ENCODE measurements around the gene NDOR1.

The NDOR1 gene

GRCh38 chr9:137199411-137200121 lies 5.9 kb upstream of the NDOR1 start:
- DNase-seq, result no peak

GRCh38 chr9:137200311-137201204 lies 4.9 kb upstream of the NDOR1 start, which contains the start of gene TPRN:
Gene TPRN, minus strand, starts transcription at chr9:137200741. Its CDS starts 30 bp downstream, at chr9:137200711.
- peak; percentile 99 for DNase-seq

- DNase-seq, result no peak
These were observed 4.2 kb upstream of the NDOR1 start for GRCh38 chr9:137201205-137201868.

- no peak for DNase-seq
These were observed 2.5 kb upstream of the NDOR1 start for GRCh38 chr9:137202966-137203365.

GRCh38 chr9:137204731-137205125 lies 772 bp upstream of the NDOR1 start:
- no peak for DNase-seq

- DNase-seq, result no peak
These were observed 1.1 kb downstream of the NDOR1 start for GRCh38 chr9:137206602-137207001.

- DNase-seq, result no peak
These were observed 6.0 kb downstream of the NDOR1 start for GRCh38 chr9:137211532-137211931.

GRCh38 chr9:137212520-137212919 lies 7.0 kb downstream of the NDOR1 start:
- no peak for DNase-seq

GRCh38 chr9:137213160-137214060 lies 7.9 kb downstream of the NDOR1 start:
- DNase-seq, result no peak

GRCh38 chr9:137214620-137215019 lies 9.1 kb downstream of the NDOR1 start:
- no peak for DNase-seq

GRCh38 chr9:137215196-137215986 lies 9.9 kb downstream of the NDOR1 start:
- DNase-seq, result no peak

- no peak for DNase-seq
These were observed 10.9 kb downstream of the NDOR1 start for GRCh38 chr9:137216188-137216965.

GRCh38 chr9:137217276-137218211 lies 12.0 kb downstream of the NDOR1 start:
- DNase-seq, result no peak

- DNase-seq, result no peak
These were observed 12.8 kb downstream of the NDOR1 start for GRCh38 chr9:137218212-137218753.

- no peak for DNase-seq
These were observed 13.3 kb downstream of the NDOR1 start for GRCh38 chr9:137218754-137219271.

- DNase-seq, result no peak
These were observed 14.3 kb downstream of the NDOR1 start for GRCh38 chr9:137219757-137220316.

GRCh38 chr9:137220317-137221094 lies 15.0 kb downstream of the NDOR1 start:
- DNase-seq, result no peak

- DNase-seq, result no peak
These were observed 15.6 kb downstream of the NDOR1 start for GRCh38 chr9:137221095-137221505.
